PC-3 (cell line): ENCODE results near the gene UGGT2. TPM values are rescaled to one million over a fixed set of nuclear protein-coding genes. Genes with fewer than 3 reads are reported as not detected.

ENCODE experiments used
- ATAC-seq: fragments of 200-7000 bp; cut with Tn5 transposase; 2 replicates; pipeline ENCODE4 v1.9.1; 2020; ENCODE audit warnings: mild to moderate bottlenecking, moderate library complexity
- BruUV-seq: library from RNA; stranded (reverse); fragments of 400-500 nt; replicated peaks from 2 replicates; lab custom pipeline; 2021; lab: Mats Ljungman, UMichigan
- CTCF ChIA-PET: fragments of 300-600 bp; sonication (Branson Sonifier 250); formaldehyde crosslinking; loops from one replicate; lab custom pipeline; 2022; ENCODE audit warnings: antibody characterized with exemption; lab: Charles Lee
- POLR2A ChIA-PET: fragments of 300-600 bp; sonication (Branson Sonifier 250); formaldehyde crosslinking; loops from one replicate; lab custom pipeline; 2022; ENCODE audit warnings: antibody characterized with exemption; ENCODE audit not compliant: unreplicated experiment; lab: Charles Lee
- DNase-seq: peaks from one replicate; pipeline ENCODE4 v3.0.0-alpha.2; 2015
- H2AFZ ChIP-seq: fragments of 300-600 bp; sonication (generic); 2 replicates; pipeline ENCODE4 v1.6.0; 2016; ENCODE audit warnings: antibody characterized with exemption, low read length
- H3F3A ChIP-seq: fragments of 300-600 bp; sonication (generic); one replicate; pipeline ENCODE4 v1.6.0; 2017; ENCODE audit warnings: antibody characterized with exemption, low read length, control low read depth, mild to moderate bottlenecking; ENCODE audit not compliant: unreplicated experiment
- H3K27ac ChIP-seq: fragments of 300-600 bp; sonication (generic); 2 replicates; pipeline ENCODE4 v1.5.1; 2016; ENCODE audit warnings: mild to moderate bottlenecking, low read length
- H3K27me3 ChIP-seq: fragments of 300-600 bp; sonication (generic); 2 replicates; pipeline ENCODE4 v1.6.1; 2016; ENCODE audit warnings: low read length, mixed read lengths
- H3K36me3 ChIP-seq: fragments of 300-600 bp; sonication (generic); 2 replicates; pipeline ENCODE4 v1.6.1; 2016; ENCODE audit warnings: low read depth, mixed run types, low read length, mixed read lengths
- H3K4me1 ChIP-seq: fragments of 300-600 bp; sonication (generic); 2 replicates; pipeline ENCODE4 v1.5.1; 2016; ENCODE audit warnings: low read length; ENCODE audit not compliant: insufficient read depth
- H3K4me2 ChIP-seq: fragments of 300-600 bp; sonication (generic); 2 replicates; pipeline ENCODE4 v1.6.0; 2016; ENCODE audit warnings: low read length
- H3K4me3 ChIP-seq: fragments of 300-600 bp; sonication (generic); 2 replicates; pipeline ENCODE4 v1.5.1; 2016; ENCODE audit warnings: mild to moderate bottlenecking, low read length, mixed read lengths
- H3K79me2 ChIP-seq: fragments of 300-600 bp; sonication (generic); 2 replicates; pipeline ENCODE4 v1.6.1; 2017; ENCODE audit warnings: low read length, mixed read lengths
- H3K9ac ChIP-seq: fragments of 300-600 bp; sonication (generic); 2 replicates; pipeline ENCODE4 v1.6.0; 2016; ENCODE audit warnings: mild to moderate bottlenecking, low read length
- H3K9me2 ChIP-seq: fragments of 300-600 bp; sonication (generic); replicated peaks from 2 replicates; pipeline ENCODE4 v1.6.1; 2016; ENCODE audit warnings: mixed run types, low read length, mixed read lengths
- H3K9me3 ChIP-seq: fragments of 300-600 bp; sonication (generic); 2 replicates; pipeline ENCODE4 v1.6.1; 2016; ENCODE audit warnings: low read length, mixed read lengths
- H4K20me1 ChIP-seq: fragments of 300-600 bp; sonication (generic); 2 replicates; pipeline ENCODE4 v1.6.1; 2016; ENCODE audit warnings: low read length, mixed read lengths
- EZH2 ChIP-seq: fragments of 300-600 bp; sonication (generic); IDR thresholded peaks from one replicate; pipeline ENCODE4 v1.6.1; 2017; ENCODE audit warnings: antibody characterized with exemption, mild to moderate bottlenecking, low read length; ENCODE audit not compliant: unreplicated experiment
- EZH2phosphoT487 ChIP-seq: fragments of 300-600 bp; sonication (generic); IDR thresholded peaks from 2 replicates; pipeline ENCODE4 v1.6.1; 2018; ENCODE audit warnings: mild to moderate bottlenecking, antibody characterized with exemption, low read length, borderline replicate concordance
- intact Hi-C: fragments of 100-400 bp; cut with micrococcal nuclease; formaldehyde crosslinking; loops from 2 replicates; pipeline ENCODE4 v1.9.0; 2023
- total RNA-seq: library from RNA; depleted of rRNA; stranded (reverse); fragments of >200 nt; gene quantifications from 2 replicates; pipeline ENCODE4 v1.2.3, GENCODE V29; 2014
- TF ChIP-seq, protein P1 (sequence below): fragments of 300-600 bp; sonication (generic); conservative IDR thresholded peaks from 2 replicates; pipeline ENCODE4 v1.5.1; 2017; ENCODE audit warnings: antibody characterized with exemption, low read depth, mild to moderate bottlenecking, low read length

UGGT2 gene
- total RNA-seq, 1 experiment from 2014 or later = 24.3 TPM

GRCh38 chr13:95954266-95954665 lies 98.9 kb downstream of the UGGT2 start:
- TF ChIP-seq EZH2 (no peak), EZH2phosphoT487 (no peak)
- TF ChIP-seq, protein P1, sequence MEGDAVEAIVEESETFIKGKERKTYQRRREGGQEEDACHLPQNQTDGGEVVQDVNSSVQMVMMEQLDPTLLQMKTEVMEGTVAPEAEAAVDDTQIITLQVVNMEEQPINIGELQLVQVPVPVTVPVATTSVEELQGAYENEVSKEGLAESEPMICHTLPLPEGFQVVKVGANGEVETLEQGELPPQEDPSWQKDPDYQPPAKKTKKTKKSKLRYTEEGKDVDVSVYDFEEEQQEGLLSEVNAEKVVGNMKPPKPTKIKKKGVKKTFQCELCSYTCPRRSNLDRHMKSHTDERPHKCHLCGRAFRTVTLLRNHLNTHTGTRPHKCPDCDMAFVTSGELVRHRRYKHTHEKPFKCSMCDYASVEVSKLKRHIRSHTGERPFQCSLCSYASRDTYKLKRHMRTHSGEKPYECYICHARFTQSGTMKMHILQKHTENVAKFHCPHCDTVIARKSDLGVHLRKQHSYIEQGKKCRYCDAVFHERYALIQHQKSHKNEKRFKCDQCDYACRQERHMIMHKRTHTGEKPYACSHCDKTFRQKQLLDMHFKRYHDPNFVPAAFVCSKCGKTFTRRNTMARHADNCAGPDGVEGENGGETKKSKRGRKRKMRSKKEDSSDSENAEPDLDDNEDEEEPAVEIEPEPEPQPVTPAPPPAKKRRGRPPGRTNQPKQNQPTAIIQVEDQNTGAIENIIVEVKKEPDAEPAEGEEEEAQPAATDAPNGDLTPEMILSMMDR = no peak
- intact Hi-C loops = no loop called here
- H3K27ac ChIP-seq = no peak overlapping the region
- no peak overlapping the region for H3K9ac ChIP-seq
- BruUV-seq = no TSS peak
- no peaks in the 10 kb centered on the region for H4K20me1 ChIP-seq
- no peaks in the 10 kb centered on the region for H3F3A ChIP-seq
- no peaks in the 10 kb centered on the region for H3K36me3 ChIP-seq
- no peaks in the 10 kb centered on the region for H3K4me1 ChIP-seq
- H3K27me3 ChIP-seq = no peaks in the 10 kb centered on the region
- H3K4me3 ChIP-seq = no peak overlapping the region
- H3K9me3 ChIP-seq = no peaks in the 10 kb centered on the region
- no peak overlapping the region for H2AFZ ChIP-seq
- ATAC-seq (no peak), DNase-seq (no peak)
- H3K4me2 ChIP-seq = no peak overlapping the region
- H3K79me2 ChIP-seq = no peaks in the 10 kb centered on the region
- ChIA-PET CTCF (no interaction called here), POLR2A (no interaction called here)
- no peaks in the 10 kb centered on the region for H3K9me2 ChIP-seq

DNA sequence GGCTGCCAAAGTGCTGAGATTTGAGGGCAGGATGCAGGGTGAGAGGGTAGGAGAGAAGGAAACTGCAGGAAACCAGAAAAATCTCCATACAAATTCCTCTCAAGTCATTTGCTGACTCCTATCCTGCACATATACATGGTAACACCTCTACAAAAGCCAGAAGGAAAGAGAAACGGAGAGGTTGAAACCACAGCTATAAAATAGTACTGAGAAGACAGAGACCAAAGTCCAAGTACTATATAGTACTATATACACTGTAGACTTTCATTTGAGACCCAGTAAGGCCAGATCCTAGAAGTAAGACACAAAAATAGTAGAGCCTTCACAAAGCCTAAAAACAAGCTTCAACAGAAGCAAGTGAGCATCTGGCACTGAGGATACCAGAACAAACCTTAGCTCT lies 103.1 kb downstream of the UGGT2 start:
- Histone ChIP-seq H3K27me3 (no peaks in the 10 kb centered on the region), H3K4me1 (no peaks in the 10 kb centered on the region), H3K9me3 (no peaks in the 10 kb centered on the region), H3K27ac (no peak overlapping the region), H3K9ac (no peak overlapping the region), H3F3A (no peaks in the 10 kb centered on the region), H3K4me3 (no peak overlapping the region), H3K79me2 (no peaks in the 10 kb centered on the region), H3K36me3 (no peaks in the 10 kb centered on the region), H4K20me1 (no peaks in the 10 kb centered on the region), H2AFZ (no peak overlapping the region), H3K9me2 (no peaks in the 10 kb centered on the region), H3K4me2 (no peak overlapping the region)
- DNase-seq (no peak), ATAC-seq (no peak)
- POLR2A ChIA-PET = no interaction called here
- TF ChIP-seq, protein P1 = no peak
- no peak for TF ChIP-seq EZH2
- no peak for TF ChIP-seq EZH2phosphoT487
- CTCF ChIA-PET = no interaction called here
- BruUV-seq = no TSS peak
- intact Hi-C loops = no loop called here

- intact Hi-C loops = no loop called here
- Histone ChIP-seq H3K9ac (no peak overlapping the region), H3K9me3 (no peaks in the 10 kb centered on the region), H3K27ac (no peak overlapping the region), H2AFZ (no peak overlapping the region), H3F3A (no peaks in the 10 kb centered on the region), H3K4me2 (no peak overlapping the region), H3K27me3 (no peaks in the 10 kb centered on the region), H3K4me1 (no peaks in the 10 kb centered on the region), H3K4me3 (no peak overlapping the region), H3K9me2 (no peaks in the 10 kb centered on the region), H3K36me3 (no peaks in the 10 kb centered on the region), H3K79me2 (no peaks in the 10 kb centered on the region), H4K20me1 (no peaks in the 10 kb centered on the region)
- ChIA-PET POLR2A (no interaction called here), CTCF (no interaction called here)
- no TSS peak for BruUV-seq
- TF ChIP-seq, protein P1 = no peak
- TF ChIP-seq EZH2phosphoT487 = no peak
- no peak for TF ChIP-seq EZH2
- DNase-seq = peak; percentile 29
- ATAC-seq = no peak
These were observed 104.5 kb downstream of the UGGT2 start for GRCh38 chr13:95948656-95949055.
